ENCODE measurements around the gene MAU2.

DNA sequence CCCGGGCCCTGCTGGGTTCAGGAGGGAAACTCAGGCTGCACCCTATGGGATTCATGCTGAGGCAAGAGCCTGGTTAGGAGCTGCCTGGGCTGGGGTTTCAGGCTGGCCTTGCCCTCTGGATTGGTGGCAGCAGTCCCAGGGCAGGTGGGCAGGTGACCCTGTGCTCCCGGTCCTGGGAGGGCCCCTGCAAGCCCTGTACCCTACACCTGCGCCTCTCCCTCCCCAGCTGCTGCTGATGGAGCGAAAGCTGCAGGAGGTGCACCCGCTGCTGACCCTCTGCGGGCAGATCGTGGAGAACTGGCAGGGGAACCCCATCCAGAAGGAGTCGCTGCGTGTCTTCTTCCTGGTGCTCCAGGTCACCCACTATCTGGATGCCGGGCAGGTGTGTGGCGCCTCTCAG lies 20.4 kb downstream of the MAU2 start:
- TF ChIP-seq, protein P1, sequence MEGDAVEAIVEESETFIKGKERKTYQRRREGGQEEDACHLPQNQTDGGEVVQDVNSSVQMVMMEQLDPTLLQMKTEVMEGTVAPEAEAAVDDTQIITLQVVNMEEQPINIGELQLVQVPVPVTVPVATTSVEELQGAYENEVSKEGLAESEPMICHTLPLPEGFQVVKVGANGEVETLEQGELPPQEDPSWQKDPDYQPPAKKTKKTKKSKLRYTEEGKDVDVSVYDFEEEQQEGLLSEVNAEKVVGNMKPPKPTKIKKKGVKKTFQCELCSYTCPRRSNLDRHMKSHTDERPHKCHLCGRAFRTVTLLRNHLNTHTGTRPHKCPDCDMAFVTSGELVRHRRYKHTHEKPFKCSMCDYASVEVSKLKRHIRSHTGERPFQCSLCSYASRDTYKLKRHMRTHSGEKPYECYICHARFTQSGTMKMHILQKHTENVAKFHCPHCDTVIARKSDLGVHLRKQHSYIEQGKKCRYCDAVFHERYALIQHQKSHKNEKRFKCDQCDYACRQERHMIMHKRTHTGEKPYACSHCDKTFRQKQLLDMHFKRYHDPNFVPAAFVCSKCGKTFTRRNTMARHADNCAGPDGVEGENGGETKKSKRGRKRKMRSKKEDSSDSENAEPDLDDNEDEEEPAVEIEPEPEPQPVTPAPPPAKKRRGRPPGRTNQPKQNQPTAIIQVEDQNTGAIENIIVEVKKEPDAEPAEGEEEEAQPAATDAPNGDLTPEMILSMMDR (IDR thresholded peaks at IDR 0.05): no peak
- TF ChIP-seq POLR2A (IDR thresholded peaks at IDR 0.05): no peak
